ENCODE data around the gene MON1B.
"Not testable (repeated sequence)": the region's sequence is repeated elsewhere in the genome, so short reads cannot be mapped to it uniquely, and the experiment has no call there.

MON1B gene

GRCh38 chr16:77190478-77191258, at the start of gene MON1B:
MON1B (plus strand) TSS chr16:77191190; CDS start chr16:77191486, 296 bp downstream.
- DNase-seq (ENCODE audit: low read depth in 2 of 2): peak; percentile 95 to 97

GRCh38 chr16:77143364-77143763, 47.6 kb upstream of the MON1B start:
- no peak for DNase-seq (ENCODE audit: low read depth in 2 of 2)

- DNase-seq (ENCODE audit: low read depth in 2 of 2): no peak
Measured at GRCh38 chr16:77148121-77148520, 42.9 kb upstream of the MON1B start.

GRCh38 chr16:77157346-77158058, 33.5 kb upstream of the MON1B start:
- DNase-seq (ENCODE audit: low read depth in 2 of 2): no peak

GRCh38 chr16:77158293-77158692, 32.7 kb upstream of the MON1B start:
- no peak for DNase-seq (ENCODE audit: low read depth in 2 of 2)

- DNase-seq (ENCODE audit: low read depth in 2 of 2): no peak
Measured at GRCh38 chr16:77165006-77165405, 26.0 kb upstream of the MON1B start.

GRCh38 chr16:77165536-77166236, 25.3 kb upstream of the MON1B start:
- not testable (repeated sequence) for DNase-seq (ENCODE audit: low read depth in 2 of 2)

GRCh38 chr16:77166726-77167125, 24.3 kb upstream of the MON1B start:
- DNase-seq (ENCODE audit: low read depth in 2 of 2): no peak

GRCh38 chr16:77168901-77169300, 22.1 kb upstream of the MON1B start:
- DNase-seq (ENCODE audit: low read depth in 2 of 2): no peak

GRCh38 chr16:77169650-77170236, 21.2 kb upstream of the MON1B start:
- DNase-seq (ENCODE audit: low read depth in 2 of 2): no peak

- no peak for DNase-seq (ENCODE audit: low read depth in 2 of 2)
Measured at GRCh38 chr16:77170805-77171204, 20.2 kb upstream of the MON1B start.

GRCh38 chr16:77171745-77172635, 19.0 kb upstream of the MON1B start:
- peak in 1 of 2 experiments; percentile 16 for DNase-seq (ENCODE audit: low read depth in 2 of 2)

GRCh38 chr16:77172951-77173350, 18.0 kb upstream of the MON1B start:
- no peak for DNase-seq (ENCODE audit: low read depth in 2 of 2)

- peak in 1 of 2 experiments; percentile 2 for DNase-seq (ENCODE audit: low read depth in 2 of 2)
Measured at GRCh38 chr16:77183137-77183536, 7.9 kb upstream of the MON1B start.

GRCh38 chr16:77186298-77186697, 4.7 kb upstream of the MON1B start:
- DNase-seq (ENCODE audit: low read depth in 2 of 2): not testable (repeated sequence)

- DNase-seq (ENCODE audit: low read depth in 2 of 2): no peak
Measured at GRCh38 chr16:77190190-77190477, 856 bp upstream of the MON1B start.

- no peak for DNase-seq (ENCODE audit: low read depth in 2 of 2)
Measured at GRCh38 chr16:77191259-77191969, 424 bp downstream of the MON1B start.

GRCh38 chr16:77193377-77193776, 2.4 kb downstream of the MON1B start:
- no peak for DNase-seq (ENCODE audit: low read depth in 2 of 2)

GRCh38 chr16:77194295-77195231, 3.6 kb downstream of the MON1B start:
- DNase-seq (ENCODE audit: low read depth in 2 of 2): no peak

GRCh38 chr16:77195411-77195810, 4.4 kb downstream of the MON1B start:
- DNase-seq (ENCODE audit: low read depth in 2 of 2): no peak

All from fibroblast of skin of left biceps (primary cell).